ENCODE measurements around the gene ASCL1.

The ASCL1 gene

GRCh38 chr12:102956738-102957327, 641 bp upstream of the ASCL1 start:
- no peak for DNase-seq (ENCODE audit: extremely low read depth, low read depth)
- no peak overlapping the region for H3K4me3 ChIP-seq (replicated peaks; ENCODE audit: low read depth, low read length)
- TF ChIP-seq CTCF (IDR thresholded peaks at IDR 0.05; ENCODE audit: low read depth, low read length, missing control alignments), result no peak

- H3K4me3 ChIP-seq (replicated peaks; ENCODE audit: low read depth, low read length), result peak overlapping the region; percentile 11; the same call in 1 of the 2 replicates
- no peak for TF ChIP-seq CTCF (IDR thresholded peaks at IDR 0.05; ENCODE audit: low read depth, low read length, missing control alignments)
- no peak for DNase-seq (ENCODE audit: extremely low read depth, low read depth)
Measured at GRCh38 chr12:102958073-102958829, 777 bp downstream of the ASCL1 start.

GRCh38 chr12:102958830-102959176, 1.3 kb downstream of the ASCL1 start:
- TF ChIP-seq CTCF (IDR thresholded peaks at IDR 0.05; ENCODE audit: low read depth, low read length, missing control alignments), result no peak
- H3K4me3 ChIP-seq (replicated peaks; ENCODE audit: low read depth, low read length), result no peak overlapping the region

GRCh38 chr12:102959391-102959790, 1.9 kb downstream of the ASCL1 start:
- DNase-seq (ENCODE audit: extremely low read depth, low read depth), result no peak
- TF ChIP-seq CTCF (IDR thresholded peaks at IDR 0.05; ENCODE audit: low read depth, low read length, missing control alignments), result no peak
- no peak overlapping the region for H3K4me3 ChIP-seq (replicated peaks; ENCODE audit: low read depth, low read length)

More at GRCh38 chr12:102958830-102959176, 1.3 kb downstream of the ASCL1 start:
- no peak for DNase-seq (ENCODE audit: extremely low read depth, low read depth)

GRCh38 chr12:102960766-102961465, 3.4 kb downstream of the ASCL1 start:
- no peak overlapping the region for H3K4me3 ChIP-seq (replicated peaks; ENCODE audit: low read depth, low read length)
- no peak for DNase-seq (ENCODE audit: extremely low read depth, low read depth)
- no peak for TF ChIP-seq CTCF (IDR thresholded peaks at IDR 0.05; ENCODE audit: low read depth, low read length, missing control alignments)

- no peak for DNase-seq (ENCODE audit: extremely low read depth, low read depth)
- no peak for TF ChIP-seq CTCF (IDR thresholded peaks at IDR 0.05; ENCODE audit: low read depth, low read length, missing control alignments)
- H3K4me3 ChIP-seq (replicated peaks; ENCODE audit: low read depth, low read length), result no peak overlapping the region
Measured at GRCh38 chr12:102961466-102961855, 4.0 kb downstream of the ASCL1 start.
